Parathyroid adenoma (tissue), 2 donors: ENCODE data around the gene SORCS2.

Source experiments
- H2AFZ ChIP-seq: fragments of 300-600 bp; sonication (generic); one replicate; pipeline ENCODE4 v1.7.0; 2017; ENCODE audit warnings: antibody characterized with exemption, mild to moderate bottlenecking
- H3K27ac ChIP-seq: fragments of 300-600 bp; sonication (generic); one replicate; pipeline ENCODE4 v1.7.0; 2017
- H3K27me3 ChIP-seq: fragments of 300-600 bp; sonication (generic); one replicate; pipeline ENCODE4 v1.7.0; 2017; ENCODE audit warnings: low read length; ENCODE audit not compliant: control insufficient read depth, insufficient read depth
- H3K36me3 ChIP-seq: fragments of 300-600 bp; sonication (generic); one replicate; pipeline ENCODE4 v1.7.0; 2017; ENCODE audit warnings: low read length; ENCODE audit not compliant: control insufficient read depth, insufficient read depth
- H3K4me1 ChIP-seq: fragments of 300-600 bp; sonication (generic); one replicate; pipeline ENCODE4 v1.7.0; 2017; ENCODE audit warnings: control low read depth
- H3K4me2 ChIP-seq: fragments of 300-600 bp; sonication (generic); one replicate; pipeline ENCODE4 v1.7.0; 2017; ENCODE audit warnings: low read length
- H3K4me3 ChIP-seq: fragments of 300-600 bp; sonication (generic); one replicate; pipeline ENCODE4 v1.7.0; 2017; ENCODE audit warnings: low read depth, low read length
- H3K79me2 ChIP-seq: fragments of 300-600 bp; sonication (generic); one replicate; pipeline ENCODE4 v1.7.0; 2017; ENCODE audit warnings: control low read depth
- H3K9ac ChIP-seq: fragments of 300-600 bp; sonication (generic); one replicate; pipeline ENCODE4 v1.7.0; 2017; ENCODE audit warnings: mild to moderate bottlenecking
- H3K9me3 ChIP-seq: fragments of 300-600 bp; sonication (generic); one replicate; pipeline ENCODE4 v1.7.0; 2017; ENCODE audit warnings: low read length; ENCODE audit not compliant: control insufficient read depth
- CTCF ChIP-seq: fragments of 300-600 bp; sonication (generic); IDR thresholded peaks from one replicate; pipeline ENCODE4 v1.7.0; 2017; ENCODE audit warnings: antibody characterized with exemption, mild to moderate bottlenecking
- donor health status: primary hyperparathyroidism.

Gene SORCS2

GRCh38 chr4:7165874-7166201, 26.5 kb upstream of the SORCS2 start:
- no peak overlapping the region for H3K27ac ChIP-seq
- TF ChIP-seq CTCF = no peak
- H3K9me3 ChIP-seq = no peaks in the 10 kb centered on the region
- H3K9ac ChIP-seq = no peak overlapping the region
- no peaks in the 10 kb centered on the region for H3K79me2 ChIP-seq
- H3K4me1 ChIP-seq = no peaks in the 10 kb centered on the region
- no peak overlapping the region for H2AFZ ChIP-seq
- H3K4me2 ChIP-seq = no peak overlapping the region
- H3K4me3 ChIP-seq = no peak overlapping the region
- H3K27me3 ChIP-seq = no peaks in the 10 kb centered on the region
- no peaks in the 10 kb centered on the region for H3K36me3 ChIP-seq

GRCh38 chr4:7166237-7166636, 26.1 kb upstream of the SORCS2 start:
- Histone ChIP-seq H3K4me3 (no peak overlapping the region), H3K9ac (no peak overlapping the region), H2AFZ (no peak overlapping the region), H3K4me2 (no peak overlapping the region), H3K9me3 (no peaks in the 10 kb centered on the region), H3K27me3 (no peaks in the 10 kb centered on the region), H3K4me1 (no peaks in the 10 kb centered on the region), H3K36me3 (no peaks in the 10 kb centered on the region), H3K79me2 (no peaks in the 10 kb centered on the region), H3K27ac (no peak overlapping the region)
- no peak for TF ChIP-seq CTCF

GRCh38 chr4:7166981-7167700, 25.2 kb upstream of the SORCS2 start:
- Histone ChIP-seq H3K4me2 (no peak overlapping the region), H3K27me3 (no peaks in the 10 kb centered on the region), H3K9me3 (no peaks in the 10 kb centered on the region), H3K27ac (no peak overlapping the region), H3K36me3 (no peaks in the 10 kb centered on the region), H2AFZ (no peak overlapping the region), H3K9ac (no peak overlapping the region), H3K4me1 (no peaks in the 10 kb centered on the region), H3K79me2 (no peaks in the 10 kb centered on the region), H3K4me3 (no peak overlapping the region)
- no peak for TF ChIP-seq CTCF

GRCh38 chr4:7167706-7168105, 24.6 kb upstream of the SORCS2 start:
- Histone ChIP-seq H3K9me3 (no peaks in the 10 kb centered on the region), H3K36me3 (no peaks in the 10 kb centered on the region), H3K27me3 (no peaks in the 10 kb centered on the region), H3K4me1 (no peaks in the 10 kb centered on the region), H3K27ac (no peak overlapping the region), H3K9ac (no peak overlapping the region), H2AFZ (no peak overlapping the region), H3K4me2 (no peak overlapping the region), H3K79me2 (no peaks in the 10 kb centered on the region), H3K4me3 (no peak overlapping the region)
- TF ChIP-seq CTCF = no peak

- H2AFZ ChIP-seq = no peak overlapping the region
- H3K4me3 ChIP-seq = no peak overlapping the region
- no peaks in the 10 kb centered on the region for H3K27me3 ChIP-seq
- H3K79me2 ChIP-seq = no peaks in the 10 kb centered on the region
- no peak for TF ChIP-seq CTCF
- no peak overlapping the region for H3K9ac ChIP-seq
- H3K4me2 ChIP-seq = no peak overlapping the region
- H3K4me1 ChIP-seq = no peaks in the 10 kb centered on the region
- H3K36me3 ChIP-seq = no peaks in the 10 kb centered on the region
- H3K9me3 ChIP-seq = no peaks in the 10 kb centered on the region
- no peak overlapping the region for H3K27ac ChIP-seq
Measured at GRCh38 chr4:7168106-7168505, 24.2 kb upstream of the SORCS2 start.
